Measurements from ENCODE around the gene PCNT. TPM values are rescaled to one million over a fixed set of nuclear protein-coding genes. Genes with fewer than 3 reads are reported as not detected.

The PCNT gene
- total RNA-seq, 6 experiments from 2014 or later: 23.2 to 26.9 (median 25.5) TPM

DNA sequence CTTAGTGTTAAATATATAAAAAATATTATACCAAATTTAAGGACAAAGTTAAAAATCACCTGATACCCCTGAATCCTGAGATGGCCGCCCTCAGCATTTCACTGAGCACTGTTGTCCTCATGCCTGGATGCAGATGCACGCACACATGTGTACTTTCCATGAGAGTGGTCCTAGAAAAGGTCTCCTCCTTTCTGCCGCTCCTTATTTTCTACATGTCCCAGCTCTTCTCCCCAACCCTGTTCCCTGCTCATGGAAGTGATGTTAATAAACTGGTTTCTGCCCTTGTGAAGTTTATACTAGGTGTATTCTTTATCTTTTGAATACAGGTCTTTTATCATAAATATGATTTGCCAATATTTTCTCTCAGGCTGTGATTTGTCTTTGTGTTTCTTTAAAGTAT is 167.6 kb downstream of the PCNT start:
- H3K9me3 Mint-ChIP-seq: no peaks in the 10 kb centered on the region
- no peak for DNase-seq
- H3K4me1 Mint-ChIP-seq (ENCODE audit: low read depth): no peaks in the 10 kb centered on the region
- no peak overlapping the region for H3K27ac Mint-ChIP-seq
- H3K36me3 Mint-ChIP-seq (ENCODE audit: low read depth): peaks cover 54% of the 10 kb centered on the region
- no peak overlapping the region for H3K4me3 Mint-ChIP-seq
- TF ChIP-seq, protein P1, sequence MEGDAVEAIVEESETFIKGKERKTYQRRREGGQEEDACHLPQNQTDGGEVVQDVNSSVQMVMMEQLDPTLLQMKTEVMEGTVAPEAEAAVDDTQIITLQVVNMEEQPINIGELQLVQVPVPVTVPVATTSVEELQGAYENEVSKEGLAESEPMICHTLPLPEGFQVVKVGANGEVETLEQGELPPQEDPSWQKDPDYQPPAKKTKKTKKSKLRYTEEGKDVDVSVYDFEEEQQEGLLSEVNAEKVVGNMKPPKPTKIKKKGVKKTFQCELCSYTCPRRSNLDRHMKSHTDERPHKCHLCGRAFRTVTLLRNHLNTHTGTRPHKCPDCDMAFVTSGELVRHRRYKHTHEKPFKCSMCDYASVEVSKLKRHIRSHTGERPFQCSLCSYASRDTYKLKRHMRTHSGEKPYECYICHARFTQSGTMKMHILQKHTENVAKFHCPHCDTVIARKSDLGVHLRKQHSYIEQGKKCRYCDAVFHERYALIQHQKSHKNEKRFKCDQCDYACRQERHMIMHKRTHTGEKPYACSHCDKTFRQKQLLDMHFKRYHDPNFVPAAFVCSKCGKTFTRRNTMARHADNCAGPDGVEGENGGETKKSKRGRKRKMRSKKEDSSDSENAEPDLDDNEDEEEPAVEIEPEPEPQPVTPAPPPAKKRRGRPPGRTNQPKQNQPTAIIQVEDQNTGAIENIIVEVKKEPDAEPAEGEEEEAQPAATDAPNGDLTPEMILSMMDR (IDR thresholded peaks at IDR 0.05): no peak
- H3K27me3 Mint-ChIP-seq (ENCODE audit: insufficient read depth): no peaks in the 10 kb centered on the region

DNA sequence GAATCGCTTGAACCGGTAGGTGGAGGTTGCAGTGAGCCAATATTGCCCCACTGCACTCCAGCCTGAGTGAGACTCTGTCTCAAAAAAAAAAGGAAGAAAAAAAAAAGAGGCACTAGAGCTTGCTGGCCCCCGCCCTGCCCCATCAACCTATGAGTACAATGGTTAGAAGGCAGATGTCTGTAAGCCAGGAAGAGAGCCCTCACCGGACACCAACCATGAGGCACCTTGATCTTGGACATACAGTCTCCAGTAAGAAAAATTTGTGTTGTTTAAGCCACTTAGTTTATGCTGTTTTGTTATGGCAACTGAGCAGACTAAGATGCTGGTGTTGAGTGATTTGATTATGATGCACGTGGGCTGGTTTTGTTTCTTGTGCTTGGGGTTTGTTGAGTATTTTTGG is 168.9 kb downstream of the PCNT start:
- H3K27me3 Mint-ChIP-seq (ENCODE audit: insufficient read depth): no peaks in the 10 kb centered on the region
- no peaks in the 10 kb centered on the region for H3K9me3 Mint-ChIP-seq
- peaks cover under 1% of the 10 kb centered on the region; the same call in 1 of the 2 replicates for H3K4me1 Mint-ChIP-seq (ENCODE audit: low read depth)
- H3K27ac Mint-ChIP-seq: no peak overlapping the region
- peaks cover 51% of the 10 kb centered on the region for H3K36me3 Mint-ChIP-seq (ENCODE audit: low read depth)
- no peak for DNase-seq
- no peak overlapping the region for H3K4me3 Mint-ChIP-seq
- TF ChIP-seq, protein P1 (IDR thresholded peaks at IDR 0.05): no peak

- peaks cover 10% of the 10 kb centered on the region for H3K4me1 Mint-ChIP-seq (ENCODE audit: low read depth)
- no peaks in the 10 kb centered on the region for H3K9me3 Mint-ChIP-seq
- no peak overlapping the region for H3K4me3 Mint-ChIP-seq
- H3K27ac Mint-ChIP-seq: no peak overlapping the region
- no peak for DNase-seq
- H3K27me3 Mint-ChIP-seq (ENCODE audit: insufficient read depth): no peaks in the 10 kb centered on the region; the same call in 1 of the 2 replicates
- peaks cover 56% of the 10 kb centered on the region for H3K36me3 Mint-ChIP-seq (ENCODE audit: low read depth)
- TF ChIP-seq, protein P1 (IDR thresholded peaks at IDR 0.05): no peak
Measured at GRCh38 chr21:46493828-46494227, 169.9 kb downstream of the PCNT start.

Other genes starting within 250 kb of the PCNT start
- gene COL6A2, start 226.0 kb upstream of the PCNT start, total RNA-seq (2021; fragmentation: NEBNext Ultra II Directional; extraction: Animal tissue kit (Norgen Biotek cat#: 25700)): 100 to 1,000 TPM; 426 to 514 (median 467) TPM
- gene FTCD, start 168.6 kb upstream of the PCNT start, total RNA-seq (2021; fragmentation: NEBNext Ultra II Directional; extraction: Animal tissue kit (Norgen Biotek cat#: 25700)): 1 to 10 TPM in 1 of 6 experiments, under 1 TPM in 4, not detected in 1; 0.12 to 1.2 (median 0.17) TPM
- 10 to 100 TPM; 11.3 to 14.7 (median 13.1) TPM for gene SPATC1L, start 139.7 kb upstream of the PCNT start, total RNA-seq (2021; fragmentation: NEBNext Ultra II Directional; extraction: Animal tissue kit (Norgen Biotek cat#: 25700))
- 10 to 100 TPM; 47.9 to 61.3 (median 50.6) TPM for gene LSS, start 95.4 kb upstream of the PCNT start, total RNA-seq (2021; fragmentation: NEBNext Ultra II Directional; extraction: Animal tissue kit (Norgen Biotek cat#: 25700))
- 10 to 100 TPM; 85.7 to 91.8 (median 86.9) TPM for gene MCM3AP, start 38.5 kb upstream of the PCNT start, total RNA-seq (2021; fragmentation: NEBNext Ultra II Directional; extraction: Animal tissue kit (Norgen Biotek cat#: 25700))
- 10 to 100 TPM; 12.5 to 16.0 (median 15.5) TPM for gene YBEY, start 37.8 kb upstream of the PCNT start, total RNA-seq (2021; fragmentation: NEBNext Ultra II Directional; extraction: Animal tissue kit (Norgen Biotek cat#: 25700))
- gene C21orf58, start 286 bp upstream of the PCNT start, total RNA-seq (2021; fragmentation: NEBNext Ultra II Directional; extraction: Animal tissue kit (Norgen Biotek cat#: 25700)): 1 to 10 TPM; 5.2 to 7.7 (median 7.1) TPM
- 10 to 100 TPM; 20.0 to 24.1 (median 21.7) TPM for gene DIP2A, start 134.7 kb downstream of the PCNT start, total RNA-seq (2021; fragmentation: NEBNext Ultra II Directional; extraction: Animal tissue kit (Norgen Biotek cat#: 25700))